Spleen (tissue), 7 donors: ENCODE data around the gene PCNX2.

Experiments used
- CTCF ChIP-seq, 11 experiments: fragments of 200-600 bp in 7 of 11; fragments of 450-650 bp in 4 of 11; sonication (generic) in 4 of 11; IDR thresholded peaks in 8 of 11; conservative IDR thresholded peaks in 3 of 11; 1 replicate in 7 of 11; 2 replicates in 4 of 11; pipeline versions ENCODE4 v1.4.0 to v1.8.0; 2016 to 2021; ENCODE audit warnings: antibody characterized with exemption in 11 of 11, inconsistent platforms in 4 of 11, mild to moderate bottlenecking in 1 of 11
- POLR2A ChIP-seq, 3 donors: fragments of 450-650 bp; IDR thresholded peaks; one replicate each; pipeline ENCODE4 v1.5.1; 2017; ENCODE audit warnings: antibody characterized with exemption in 3 of 3, mild to moderate bottlenecking in 1 of 3
- POLR2AphosphoS5 ChIP-seq, 3 donors: sonication (generic); formaldehyde crosslinking; IDR thresholded peaks; one replicate each; pipeline ENCODE4 v1.5.1; 2017; ENCODE audit warnings: antibody characterized with exemption in 3 of 3
- donor health status: DM: no; HTN: no; CAD: no; lungs with moderate emphysema.
- donor health status: DM: no; HTN: no; CAD: no.
- donor health status: DM: no; HTN: no; CAD: no.

GRCh38 chr1:233193741-233194140, 101.8 kb downstream of the PCNX2 start:
- TF ChIP-seq CTCF (IDR thresholded peaks at IDR 0.05 in 8 of 11, conservative IDR thresholded peaks at IDR 0.05 in 3 of 11) (no peak), POLR2A (IDR thresholded peaks at IDR 0.05) (no peak), POLR2AphosphoS5 (IDR thresholded peaks at IDR 0.05) (no peak)
